Neuron (in vitro differentiated cells): ENCODE data around the gene AKAP6.

ENCODE experiments used
- H2AFZ ChIP-seq: one replicate; pipeline ENCODE4 v1.6.1; 2013; ENCODE audit warnings: low read depth, mild to moderate bottlenecking, inconsistent platforms, low read length, moderate library complexity
- H3K27me3 ChIP-seq: one replicate; pipeline ENCODE4 v1.6.1; 2013; ENCODE audit warnings: low read length; ENCODE audit not compliant: insufficient read depth
- H3K36me3 ChIP-seq: one replicate; pipeline ENCODE4 v1.6.1; 2013; ENCODE audit warnings: low read length; ENCODE audit not compliant: insufficient read depth
- H3K4me1 ChIP-seq: one replicate; pipeline ENCODE4 v1.6.1; 2013; ENCODE audit warnings: low read length; ENCODE audit not compliant: insufficient read depth
- H3K4me3 ChIP-seq: 2 replicates; pipeline ENCODE4 v1.5.1; 2013; ENCODE audit warnings: mild to moderate bottlenecking, low read length, moderate library complexity
- H3K9me3 ChIP-seq: one replicate; pipeline ENCODE4 v1.6.1; 2013; ENCODE audit warnings: low read length

Gene AKAP6

GRCh38 chr14:32474478-32475195, 145.5 kb downstream of the AKAP6 start:
- H3K36me3 ChIP-seq = no peaks in the 10 kb centered on the region
- H3K4me1 ChIP-seq = peaks cover 28% of the 10 kb centered on the region
- no peaks in the 10 kb centered on the region for H3K9me3 ChIP-seq
- H2AFZ ChIP-seq = no peak overlapping the region
- H3K27me3 ChIP-seq = no peaks in the 10 kb centered on the region
- H3K4me3 ChIP-seq = no peak overlapping the region

GRCh38 chr14:32476532-32476931, 147.4 kb downstream of the AKAP6 start:
- H3K9me3 ChIP-seq = no peaks in the 10 kb centered on the region
- H2AFZ ChIP-seq = no peak overlapping the region
- no peak overlapping the region for H3K4me3 ChIP-seq
- H3K4me1 ChIP-seq = peaks cover 22% of the 10 kb centered on the region
- H3K27me3 ChIP-seq = no peaks in the 10 kb centered on the region
- no peaks in the 10 kb centered on the region for H3K36me3 ChIP-seq

GRCh38 chr14:32477396-32477795, 148.3 kb downstream of the AKAP6 start:
- Histone ChIP-seq H3K4me1 (peaks cover 13% of the 10 kb centered on the region), H3K9me3 (no peaks in the 10 kb centered on the region), H3K27me3 (no peaks in the 10 kb centered on the region), H3K36me3 (no peaks in the 10 kb centered on the region), H3K4me3 (no peak overlapping the region), H2AFZ (no peak overlapping the region)

DNA sequence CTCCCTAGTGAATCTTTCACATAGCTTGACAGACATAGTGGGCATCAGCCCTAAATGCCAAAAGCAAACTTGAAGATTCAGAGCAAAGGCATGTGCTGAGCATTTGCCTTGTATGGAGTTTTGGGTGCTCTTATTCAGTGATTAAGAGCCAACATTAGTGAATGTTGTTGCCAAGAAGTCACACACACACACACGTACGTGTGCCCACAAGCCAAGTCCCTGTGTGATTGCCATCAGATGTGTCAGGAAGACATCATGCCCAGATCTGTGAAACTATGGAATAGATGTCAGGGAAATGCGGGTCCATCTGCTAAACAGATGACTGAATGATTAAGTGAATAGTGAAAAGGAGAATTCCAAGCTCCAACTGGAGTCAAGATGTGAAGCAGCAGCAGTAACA, 149.0 kb downstream of the AKAP6 start:
- Histone ChIP-seq H3K36me3 (no peaks in the 10 kb centered on the region), H3K27me3 (no peaks in the 10 kb centered on the region), H2AFZ (no peak overlapping the region), H3K4me1 (peaks cover 7% of the 10 kb centered on the region), H3K4me3 (no peak overlapping the region), H3K9me3 (no peaks in the 10 kb centered on the region)

- Histone ChIP-seq H3K9me3 (no peaks in the 10 kb centered on the region), H3K27me3 (no peaks in the 10 kb centered on the region), H3K4me3 (no peak overlapping the region), H3K36me3 (no peaks in the 10 kb centered on the region), H2AFZ (no peak overlapping the region), H3K4me1 (no peaks in the 10 kb centered on the region)
Measured at GRCh38 chr14:32480337-32480736, 151.2 kb downstream of the AKAP6 start.

- no peaks in the 10 kb centered on the region for H3K4me1 ChIP-seq
- no peaks in the 10 kb centered on the region for H3K36me3 ChIP-seq
- no peak overlapping the region for H2AFZ ChIP-seq
- no peak overlapping the region for H3K4me3 ChIP-seq
- no peaks in the 10 kb centered on the region for H3K9me3 ChIP-seq
- no peaks in the 10 kb centered on the region for H3K27me3 ChIP-seq
Measured at GRCh38 chr14:32481707-32482106, 152.6 kb downstream of the AKAP6 start.

DNA sequence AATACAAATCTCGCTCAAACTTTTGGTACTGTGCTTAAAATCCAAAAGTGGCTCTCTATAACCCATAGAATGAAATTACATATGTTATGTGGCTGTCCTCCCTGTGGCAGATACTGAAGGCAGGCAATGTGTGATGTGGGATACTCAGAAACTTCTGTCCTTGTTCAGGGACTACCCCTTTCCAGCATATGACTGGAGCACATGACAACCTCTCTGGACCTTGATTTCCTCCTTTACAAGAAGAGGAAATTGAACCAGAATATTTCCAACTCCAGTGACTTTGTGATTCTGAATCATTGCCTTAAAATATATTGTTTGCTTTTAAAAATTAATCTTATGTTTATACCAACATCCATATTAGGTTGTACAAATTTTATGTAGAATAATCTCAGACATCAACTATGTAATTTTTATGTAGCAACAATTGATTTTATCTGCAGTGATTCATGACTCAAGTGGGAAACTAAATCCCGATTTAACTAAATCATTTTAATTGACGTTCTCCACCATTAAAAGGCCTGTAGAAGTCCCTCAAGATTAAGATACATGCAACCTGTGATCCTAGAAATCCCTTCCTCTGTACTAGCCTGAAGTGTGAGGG, 162.4 kb downstream of the AKAP6 start:
- no peaks in the 10 kb centered on the region for H3K36me3 ChIP-seq
- no peaks in the 10 kb centered on the region for H3K4me1 ChIP-seq
- H2AFZ ChIP-seq = no peak overlapping the region
- no peaks in the 10 kb centered on the region for H3K27me3 ChIP-seq
- peaks cover 2% of the 10 kb centered on the region for H3K9me3 ChIP-seq
- H3K4me3 ChIP-seq = no peak overlapping the region

- no peak overlapping the region for H2AFZ ChIP-seq
- no peak overlapping the region for H3K4me3 ChIP-seq
- H3K9me3 ChIP-seq = peaks cover 2% of the 10 kb centered on the region
- H3K36me3 ChIP-seq = no peaks in the 10 kb centered on the region
- no peaks in the 10 kb centered on the region for H3K4me1 ChIP-seq
- H3K27me3 ChIP-seq = no peaks in the 10 kb centered on the region
Measured at GRCh38 chr14:32492457-32492856, 163.4 kb downstream of the AKAP6 start.

- H3K27me3 ChIP-seq = no peaks in the 10 kb centered on the region
- no peak overlapping the region for H3K4me3 ChIP-seq
- no peaks in the 10 kb centered on the region for H3K9me3 ChIP-seq
- H2AFZ ChIP-seq = no peak overlapping the region
- no peaks in the 10 kb centered on the region for H3K4me1 ChIP-seq
- no peaks in the 10 kb centered on the region for H3K36me3 ChIP-seq
Measured at GRCh38 chr14:32494609-32495434, 165.7 kb downstream of the AKAP6 start.

DNA sequence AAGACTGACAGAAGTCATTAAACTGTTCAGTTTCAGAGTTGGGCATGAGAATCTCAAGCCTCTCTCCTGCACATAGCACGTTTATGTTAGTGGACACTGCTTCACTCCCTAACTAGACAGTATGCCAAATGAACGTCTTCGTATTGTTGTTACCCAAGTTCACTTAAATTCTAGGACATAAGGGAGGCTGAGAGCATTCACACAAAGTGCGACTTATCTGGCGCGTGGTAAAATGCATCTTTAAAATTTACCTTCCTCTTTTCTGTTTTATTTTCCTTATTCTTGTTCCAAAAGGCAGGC, 166.3 kb downstream of the AKAP6 start:
- Histone ChIP-seq H2AFZ (no peak overlapping the region), H3K4me3 (no peak overlapping the region), H3K36me3 (no peaks in the 10 kb centered on the region), H3K4me1 (no peaks in the 10 kb centered on the region), H3K27me3 (no peaks in the 10 kb centered on the region), H3K9me3 (no peaks in the 10 kb centered on the region)

DNA sequence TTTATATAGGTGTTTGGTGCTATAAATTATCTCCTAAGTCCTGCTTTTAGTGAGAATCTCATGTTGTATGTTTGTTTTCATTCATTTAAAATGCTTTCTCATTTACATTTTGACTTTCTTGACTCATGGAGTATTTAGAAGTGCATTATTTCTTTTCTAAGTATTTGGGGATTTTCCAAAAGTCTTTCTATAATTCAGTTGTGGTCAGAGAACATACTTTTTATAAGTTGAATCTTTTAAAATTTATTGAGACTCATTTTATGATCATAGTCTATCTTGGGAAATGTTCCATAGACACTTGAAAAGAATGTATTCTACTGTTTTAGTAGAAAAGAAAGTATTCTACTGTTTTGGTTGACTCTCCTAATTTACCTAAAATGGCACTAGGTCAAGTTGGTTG, 168.2 kb downstream of the AKAP6 start:
- H3K4me3 ChIP-seq = no peak overlapping the region
- no peaks in the 10 kb centered on the region for H3K36me3 ChIP-seq
- no peaks in the 10 kb centered on the region for H3K9me3 ChIP-seq
- H3K27me3 ChIP-seq = no peaks in the 10 kb centered on the region
- H2AFZ ChIP-seq = no peak overlapping the region
- H3K4me1 ChIP-seq = no peaks in the 10 kb centered on the region

DNA sequence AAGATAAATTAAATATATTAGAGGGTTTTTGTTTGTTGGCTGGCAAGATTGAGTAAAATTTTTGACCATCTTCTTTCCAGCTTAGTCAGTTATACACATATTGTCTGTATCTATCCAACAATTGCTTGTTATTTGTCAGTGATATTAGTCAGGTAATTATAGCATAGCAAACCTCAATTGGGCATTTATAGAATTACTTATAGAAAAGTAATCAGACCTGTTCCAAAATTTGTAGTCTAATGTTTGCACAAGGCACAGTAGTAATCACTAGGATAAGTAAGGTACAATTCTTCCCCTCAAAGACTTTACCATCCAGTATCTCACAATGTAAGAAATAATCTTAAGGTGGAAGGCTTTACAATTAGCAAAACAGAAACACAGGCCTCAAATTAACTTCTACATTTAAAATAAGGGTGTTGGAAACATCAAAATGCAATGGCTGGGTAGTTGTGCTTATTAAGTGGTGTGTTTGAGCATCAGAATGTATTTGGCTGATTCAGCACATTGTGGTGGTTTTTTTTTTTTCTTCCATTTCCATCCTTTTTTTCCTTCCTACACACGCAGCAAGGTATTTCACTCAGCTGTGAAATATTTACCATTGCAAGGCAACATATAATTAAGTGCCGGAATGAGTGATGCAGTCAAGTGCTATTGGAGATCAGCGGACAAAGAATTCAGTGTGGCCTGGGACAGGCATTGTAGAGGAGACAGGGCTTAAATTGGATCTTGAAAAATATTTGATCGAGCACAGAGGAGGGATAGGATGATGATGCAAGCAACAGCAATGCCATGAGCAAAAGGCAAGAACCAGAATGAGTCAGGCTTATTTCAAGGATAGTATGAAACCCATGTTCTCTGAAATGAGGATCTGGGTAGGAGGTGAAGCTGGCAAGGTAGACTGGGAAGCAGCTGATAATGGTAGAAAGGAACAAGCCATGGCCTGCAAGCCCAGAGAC, 178.2 kb downstream of the AKAP6 start:
- no peaks in the 10 kb centered on the region for H3K27me3 ChIP-seq
- H3K4me1 ChIP-seq = peaks cover 5% of the 10 kb centered on the region
- no peak overlapping the region for H3K4me3 ChIP-seq
- no peak overlapping the region for H2AFZ ChIP-seq
- no peaks in the 10 kb centered on the region for H3K9me3 ChIP-seq
- H3K36me3 ChIP-seq = no peaks in the 10 kb centered on the region

GRCh38 chr14:32508281-32508680, 179.2 kb downstream of the AKAP6 start:
- no peaks in the 10 kb centered on the region for H3K36me3 ChIP-seq
- H3K27me3 ChIP-seq = no peaks in the 10 kb centered on the region
- H3K4me1 ChIP-seq = peaks cover 8% of the 10 kb centered on the region
- H3K9me3 ChIP-seq = no peaks in the 10 kb centered on the region
- H3K4me3 ChIP-seq = no peak overlapping the region
- no peak overlapping the region for H2AFZ ChIP-seq
